Left renal pelvis (tissue), 4 donors: ENCODE data around the gene RABGAP1L. TPM values are rescaled to one million over a fixed set of nuclear protein-coding genes. Genes with fewer than 3 reads are reported as not detected.
A peak's percentile ranks its signal among the peaks of the same experiment; 100 is the strongest.
"Not testable (repeated sequence)": the region's sequence is repeated elsewhere in the genome, so short reads cannot be mapped to it uniquely, and the experiment has no call there.

Source experiments
- DNase-seq, 4 donors: peaks; one replicate each; pipeline ENCODE4 v3.0.0-alpha.2; 2013; ENCODE audit warnings: low read depth in 4 of 4, low spot score in 3 of 4
- polyA plus RNA-seq, 4 donors: library from polyadenylated mRNA; unstranded; fragments of 120-200 nt; gene quantifications; one replicate each; pipeline ENCODE4 v1.2.1, GENCODE V29; 2013; ENCODE audit not compliant: insufficient read length in 4 of 4

The RABGAP1L gene
- polyA plus RNA-seq, 4 donors: 23.9 to 32.5 (median 28.4) TPM

DNA sequence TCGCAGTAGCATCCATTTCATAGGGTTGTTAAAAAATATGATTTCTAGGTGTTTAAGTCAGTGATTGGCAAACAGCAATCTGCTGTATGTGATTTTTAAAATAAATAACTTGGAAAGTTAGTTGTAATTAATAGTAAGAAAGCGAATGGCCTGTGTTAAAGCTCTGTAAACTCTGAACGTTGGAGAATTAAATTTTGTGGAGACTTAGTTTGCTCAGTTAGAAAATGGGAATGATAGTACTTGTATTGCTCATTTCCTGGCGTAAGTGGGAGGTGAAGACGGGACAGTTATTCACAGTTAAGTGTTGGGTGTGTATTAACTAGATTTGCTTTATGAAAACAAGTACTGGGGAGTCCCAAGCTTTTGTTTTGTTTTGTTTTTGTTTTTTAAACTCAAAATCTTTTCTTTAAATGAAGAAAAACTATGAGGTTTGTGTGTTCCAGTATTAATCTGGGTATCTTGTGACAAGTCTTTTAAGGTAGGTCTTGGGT lies 841.4 kb downstream of the RABGAP1L start:
- DNase-seq: no peak

DNA sequence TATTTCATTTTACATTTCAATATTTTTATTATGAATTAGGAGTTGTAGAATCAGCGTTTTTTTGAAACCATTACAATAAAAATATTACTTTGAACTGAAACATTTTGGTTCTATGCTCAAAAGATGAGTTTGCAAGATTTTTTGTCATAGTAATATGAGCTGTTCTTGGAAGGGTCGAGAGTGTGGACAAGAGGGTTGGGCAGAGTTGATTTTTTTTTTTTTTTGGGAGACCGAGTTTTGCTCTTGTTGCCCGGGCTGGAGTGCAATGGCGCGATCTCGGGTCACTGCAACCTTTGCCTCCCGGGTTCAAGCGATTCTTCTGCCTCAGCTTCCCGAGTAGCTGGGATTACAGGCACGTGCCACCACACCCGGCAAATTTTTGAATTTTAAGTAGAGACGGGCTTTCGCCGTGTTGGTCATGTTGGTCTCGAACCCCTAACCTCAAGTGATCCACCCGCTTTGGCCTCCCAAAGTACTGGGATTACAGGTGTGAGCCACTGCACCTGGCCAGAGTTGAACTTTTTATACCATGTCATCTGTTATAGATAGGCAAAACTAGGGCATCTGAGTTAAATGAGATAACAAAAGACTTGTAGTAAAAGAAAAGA lies 843.7 kb downstream of the RABGAP1L start:
- DNase-seq: no peak

DNA sequence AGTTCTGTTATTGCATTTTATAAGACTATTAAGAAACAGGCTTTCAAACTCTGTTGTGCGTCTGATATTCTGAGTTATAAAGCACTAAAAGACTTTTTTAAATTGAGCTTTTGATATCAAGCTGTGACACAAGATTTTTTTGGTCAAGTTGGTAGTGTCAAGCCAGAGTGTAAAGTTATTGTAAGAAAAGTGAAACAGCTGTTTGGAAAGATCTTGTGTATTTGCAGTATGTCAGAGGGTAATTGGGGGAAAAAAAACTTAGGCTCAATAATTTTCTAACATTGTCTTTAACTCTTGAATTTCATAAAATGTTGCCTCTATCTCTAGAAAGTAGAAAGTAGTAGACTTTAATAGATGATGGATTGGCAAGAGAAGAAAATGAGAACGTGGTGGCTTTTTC lies 844.2 kb downstream of the RABGAP1L start:
- no peak for DNase-seq

DNA sequence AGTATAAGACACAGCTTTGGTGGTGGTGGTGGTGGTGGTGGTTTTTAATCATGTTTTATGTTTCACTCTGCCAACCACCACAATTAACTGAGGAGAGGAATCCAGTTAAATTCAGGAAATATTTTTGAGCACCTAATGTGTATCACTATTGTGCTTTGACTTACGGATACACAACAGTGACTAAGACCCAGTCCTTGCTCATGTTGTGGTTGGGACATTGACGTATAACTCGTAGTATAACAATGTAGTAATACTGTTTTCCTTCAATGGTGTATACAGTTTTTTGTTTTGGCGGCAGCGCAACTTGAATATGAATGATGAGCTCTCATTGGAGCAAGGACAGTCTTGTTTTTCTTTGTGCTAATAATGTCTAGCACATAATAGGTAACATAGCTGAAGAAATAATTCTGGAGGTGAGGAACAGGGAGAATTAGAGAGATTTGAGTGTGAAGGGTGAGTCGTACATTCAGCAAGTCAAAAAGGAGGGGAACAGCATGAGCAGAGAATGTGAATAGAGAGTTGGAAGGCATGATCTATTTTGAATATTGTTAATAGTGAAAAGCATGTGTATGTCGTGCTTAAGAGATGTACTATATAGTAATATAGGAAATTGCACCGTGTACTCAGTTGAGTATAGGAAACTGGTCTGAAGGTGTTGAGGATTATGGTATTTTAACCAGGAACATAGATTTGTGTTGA lies 845.9 kb downstream of the RABGAP1L start:
- no peak for DNase-seq

DNA sequence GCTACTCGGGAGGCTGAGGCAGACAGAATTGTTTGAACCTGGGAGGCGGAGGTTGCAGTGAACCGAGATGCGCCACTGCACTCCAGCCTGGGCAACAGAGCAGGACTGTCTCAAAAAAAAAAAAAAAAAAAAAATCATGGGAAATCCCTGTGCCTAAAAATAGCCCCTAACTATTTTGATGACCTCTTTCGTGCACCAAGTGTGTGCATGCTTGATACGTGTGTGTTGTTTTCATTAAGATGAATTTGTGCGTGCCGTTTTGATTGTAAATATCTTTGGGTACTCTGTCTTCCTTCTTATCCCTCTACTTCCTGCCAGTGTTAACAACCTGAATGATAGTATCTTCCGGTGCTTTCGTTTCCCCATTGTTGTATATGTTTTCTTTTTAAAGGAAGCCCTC lies 850.2 kb downstream of the RABGAP1L start:
- no peak for DNase-seq

DNA sequence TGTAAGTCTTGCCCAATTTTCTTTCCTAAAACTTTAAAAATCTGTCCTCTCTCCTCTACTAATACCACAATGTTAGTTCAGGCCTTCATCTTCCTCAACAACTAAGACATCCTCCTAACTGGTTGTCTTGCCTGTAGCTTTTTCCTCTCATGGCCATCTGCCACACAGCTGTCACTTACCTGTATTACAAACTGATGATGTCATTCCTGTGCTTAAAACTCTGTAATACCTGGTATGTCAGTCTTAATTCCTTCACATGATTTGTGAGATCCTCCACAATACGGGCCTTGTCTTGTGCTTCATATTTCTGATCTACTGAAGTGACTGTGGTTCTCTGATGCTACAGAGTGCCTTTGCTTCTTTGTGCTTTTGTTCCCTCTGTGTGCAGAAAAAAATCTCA lies 854.1 kb downstream of the RABGAP1L start:
- DNase-seq: no peak

DNA sequence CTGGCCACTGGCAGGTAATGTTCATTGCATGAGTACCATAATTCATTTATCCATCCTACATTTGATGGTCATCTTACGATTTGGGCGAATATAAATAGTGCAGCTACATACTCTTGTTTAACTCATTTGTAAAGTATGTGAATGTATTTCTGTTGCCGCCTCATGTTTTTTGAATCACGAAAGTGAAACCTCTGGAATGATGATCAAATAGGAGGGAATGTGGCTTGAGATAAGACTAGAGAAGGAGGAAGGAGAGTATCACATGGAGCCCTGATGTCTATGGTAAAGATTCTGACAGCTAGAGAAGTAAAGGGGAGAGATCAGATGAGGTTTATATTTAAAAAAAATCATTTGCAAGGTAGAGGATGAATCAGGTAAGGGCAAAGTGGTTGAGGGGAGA lies 855.9 kb downstream of the RABGAP1L start:
- DNase-seq: no peak

DNA sequence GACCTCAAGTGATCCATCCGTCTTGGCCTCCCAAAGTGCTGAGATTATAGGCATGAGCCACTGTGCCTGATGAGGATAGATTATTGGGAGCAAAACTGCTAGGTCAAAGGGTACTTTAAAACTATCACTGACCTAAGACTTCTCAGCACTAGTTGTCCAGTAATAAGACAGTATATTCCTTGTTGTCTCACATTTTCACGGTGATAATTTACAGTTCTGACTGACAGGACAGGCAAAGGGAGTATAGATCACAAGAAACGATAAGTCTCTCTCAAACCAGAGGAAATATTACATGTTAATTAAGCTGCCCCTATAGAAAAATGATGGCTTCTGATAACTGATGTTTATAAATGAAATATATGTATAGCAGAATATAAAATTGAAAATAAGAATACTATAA lies 860.2 kb downstream of the RABGAP1L start:
- DNase-seq: no peak

DNA sequence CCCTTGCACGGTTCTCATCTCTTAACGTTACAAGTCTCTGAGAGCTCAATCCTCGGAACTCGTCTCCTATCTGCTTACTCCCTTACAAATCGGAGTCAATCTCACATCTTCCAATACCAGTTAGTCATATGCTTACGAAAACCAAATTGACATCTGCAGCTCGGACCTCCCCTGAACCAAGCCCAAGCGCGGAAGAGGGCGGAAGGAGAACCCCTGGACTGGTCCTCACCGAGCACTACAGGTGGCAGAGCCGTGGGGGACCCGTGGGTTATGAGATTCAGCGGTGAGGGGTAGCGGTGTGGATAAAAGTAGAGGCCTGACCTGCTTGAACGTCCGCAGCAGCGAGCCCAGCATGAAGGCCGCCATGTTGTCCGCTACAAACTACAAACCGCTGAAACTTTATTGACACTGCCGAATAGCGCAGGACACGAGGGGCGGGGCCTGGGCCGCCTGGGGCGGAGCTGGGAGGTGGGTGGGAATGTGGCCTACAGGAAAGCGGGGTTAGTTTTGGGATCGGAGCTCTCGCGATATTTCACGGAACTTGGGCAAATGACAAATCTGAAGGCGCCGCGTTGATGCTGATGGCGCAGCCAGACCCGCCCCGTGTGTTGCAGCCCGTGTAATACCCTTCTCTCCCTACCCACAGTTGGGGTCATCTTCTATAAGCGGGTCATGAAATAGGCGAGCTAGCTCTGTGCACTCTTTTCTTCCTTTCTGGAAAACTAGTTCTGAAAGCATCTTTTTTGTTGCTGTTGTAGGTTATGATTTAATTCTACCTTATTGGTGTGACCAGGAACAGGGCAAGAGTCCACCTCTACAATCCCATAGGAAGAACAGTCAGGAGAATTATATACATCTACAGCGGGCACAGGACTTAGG lies 864.0 kb downstream of the RABGAP1L start, which contains the start of gene MRPS14:
Gene MRPS14 (minus strand): TSS at position 383 of the 879 bp plus-strand sequence. CDS start 17 bp downstream, at position 366.
- peak; percentile 96 to 98 (median 97) for DNase-seq

DNA sequence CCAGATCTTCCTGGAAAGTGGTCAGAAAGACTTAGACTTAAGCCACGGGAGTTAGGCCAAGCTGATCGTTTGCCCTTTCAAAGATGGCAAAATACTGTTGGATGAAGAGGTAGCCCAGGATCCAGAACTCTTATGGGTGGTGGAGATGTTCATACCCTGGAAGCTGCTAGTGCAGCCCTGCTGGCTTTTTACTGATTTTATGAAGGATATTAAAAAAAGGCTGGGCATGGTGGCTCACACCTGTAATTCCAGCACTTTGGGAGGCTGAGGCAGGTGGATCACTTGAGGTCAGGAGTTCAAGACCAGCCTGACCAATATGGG lies 864.6 kb downstream of the RABGAP1L start:
- DNase-seq: not testable (repeated sequence)

DNA sequence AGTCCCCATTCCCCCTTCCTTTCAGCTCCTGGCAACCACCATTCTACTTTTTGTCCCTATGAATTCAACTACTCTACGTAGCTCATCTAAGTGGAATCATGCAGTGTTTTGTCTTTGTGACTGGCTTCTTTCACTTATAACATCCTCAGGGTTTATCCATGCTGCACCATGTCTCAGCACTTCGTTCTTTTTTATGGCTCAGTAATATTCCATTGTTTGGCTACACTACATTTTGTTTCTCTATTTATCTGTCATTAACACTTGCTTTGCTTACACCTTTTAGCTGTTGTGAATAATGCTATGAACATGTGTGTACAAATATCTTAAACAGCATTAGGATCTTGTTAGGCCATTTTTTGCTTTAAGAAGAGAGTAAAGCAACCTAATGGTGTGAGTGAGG lies 865.5 kb downstream of the RABGAP1L start:
- DNase-seq: no peak

DNA sequence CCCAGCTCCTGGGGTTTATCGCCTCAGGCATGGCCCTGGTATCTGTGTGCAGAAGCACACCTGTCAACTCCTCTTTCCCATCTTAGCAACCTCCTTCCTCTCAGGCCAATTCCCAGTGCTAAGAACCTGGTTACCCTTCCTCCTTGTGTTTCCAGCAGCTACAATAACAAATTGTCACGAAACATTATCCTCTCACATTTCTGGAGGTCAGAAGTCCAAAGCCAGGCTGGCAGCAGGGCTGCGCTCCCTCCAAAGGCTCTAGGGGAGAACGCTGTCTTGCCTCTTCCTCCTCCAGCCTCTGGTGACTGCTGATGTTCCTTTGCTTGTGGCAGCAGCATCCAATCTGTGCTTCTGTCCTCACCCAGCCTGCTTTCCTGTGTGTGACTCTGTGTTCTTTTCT lies 874.6 kb downstream of the RABGAP1L start:
- DNase-seq: no peak

DNA sequence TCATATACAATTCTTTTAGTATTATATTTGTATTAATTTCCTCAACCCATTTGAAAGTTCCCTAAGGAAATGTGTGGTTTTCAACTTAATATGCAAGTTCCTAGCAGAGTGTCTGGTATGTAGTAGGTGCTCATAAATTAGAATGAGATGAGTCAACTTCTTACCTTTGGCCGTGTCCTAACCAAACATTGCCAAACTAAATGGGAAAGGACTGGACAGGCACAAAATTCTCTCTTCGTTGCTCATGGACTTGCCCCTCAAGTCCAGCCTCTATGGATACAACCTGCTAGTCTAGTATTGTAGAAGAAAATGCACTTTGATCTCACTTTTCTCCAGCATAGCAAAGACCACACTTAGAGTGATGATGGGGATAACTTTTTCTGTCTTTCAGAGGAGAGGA lies 875.5 kb downstream of the RABGAP1L start:
- DNase-seq: no peak

DNA sequence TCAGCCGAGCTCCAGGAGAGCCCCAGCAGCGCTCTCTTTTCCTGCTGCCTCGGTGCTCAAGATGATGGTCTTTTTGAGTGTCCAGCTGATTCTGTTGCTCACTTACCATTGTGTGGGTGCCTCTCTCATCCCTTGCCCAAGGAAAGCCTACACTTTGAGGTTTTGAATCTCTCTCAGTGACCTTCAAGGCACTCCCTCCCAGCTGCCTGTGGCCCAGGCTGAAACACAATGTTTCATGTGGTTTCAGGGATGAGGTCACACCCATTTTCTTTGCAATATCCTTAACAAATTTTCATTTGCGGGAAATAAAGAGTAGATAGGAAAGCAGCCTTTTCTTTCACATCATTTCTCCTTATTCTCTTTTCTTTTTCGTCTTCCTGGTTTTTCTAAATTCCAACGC lies 876.5 kb downstream of the RABGAP1L start:
- DNase-seq: no peak

DNA sequence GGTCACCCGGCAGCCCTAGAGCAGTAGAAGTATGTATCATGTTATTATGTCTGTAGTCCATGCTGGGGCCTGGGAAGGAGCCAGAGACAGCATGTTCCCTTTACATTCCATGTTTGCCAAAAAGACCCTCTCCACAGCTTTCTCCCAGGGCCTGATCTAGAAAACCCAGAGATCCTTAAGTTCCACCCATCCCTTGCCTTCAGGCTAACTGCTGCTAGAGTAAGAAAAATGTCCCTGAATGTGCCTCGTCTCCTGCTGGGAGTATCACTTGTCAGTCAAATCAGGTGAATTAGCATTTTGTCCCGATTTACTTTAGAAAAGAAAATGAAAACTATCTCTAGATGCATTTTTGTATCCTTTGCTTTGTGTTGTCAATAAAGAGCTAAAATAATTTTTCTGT lies 877.2 kb downstream of the RABGAP1L start:
- DNase-seq: no peak

DNA sequence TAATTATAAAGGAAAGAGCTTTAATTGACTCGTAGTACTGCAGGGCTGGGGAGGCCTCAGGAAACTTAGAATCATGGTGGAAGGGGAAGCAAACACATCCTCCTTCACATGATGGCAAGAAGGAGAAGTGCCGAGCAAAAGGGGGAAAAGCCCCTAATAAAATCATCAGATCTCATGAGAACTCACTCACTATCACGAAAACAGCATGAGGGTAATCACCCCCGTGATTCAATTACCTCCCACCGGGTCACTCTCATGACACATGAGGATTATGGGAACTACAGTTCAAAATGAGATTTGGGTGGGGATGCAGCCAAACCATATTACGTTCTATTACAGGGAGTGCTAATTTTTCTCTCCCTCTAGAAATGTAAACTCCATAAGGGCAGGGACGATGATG lies 878.1 kb downstream of the RABGAP1L start:
- no peak for DNase-seq

DNA sequence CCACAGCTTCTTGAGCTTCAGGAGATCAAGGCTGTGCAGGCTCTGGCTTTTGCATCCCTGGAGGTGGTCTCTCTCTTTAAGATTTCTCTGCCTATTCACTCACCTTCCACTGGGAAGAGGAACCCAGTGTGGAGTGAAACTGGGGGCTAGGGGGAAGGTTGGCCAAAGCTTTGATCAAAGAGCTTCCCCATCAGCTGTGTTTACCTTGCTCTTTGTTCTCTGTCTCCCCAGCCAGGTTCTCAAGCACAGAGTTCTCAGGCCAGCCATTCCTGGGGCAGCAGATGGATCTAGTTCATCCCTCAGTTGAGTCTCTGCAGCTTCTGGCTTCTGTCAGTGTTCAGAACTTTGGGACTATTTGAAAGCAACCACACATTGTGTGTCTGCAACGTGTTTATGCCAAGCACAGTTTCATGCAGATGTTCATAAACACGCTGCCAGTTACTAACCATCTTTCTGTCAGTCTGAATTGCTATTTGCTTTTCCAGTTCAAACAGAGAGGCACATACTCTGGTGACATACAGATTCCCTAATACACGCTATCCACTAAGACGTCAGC lies 881.1 kb downstream of the RABGAP1L start:
- no peak for DNase-seq

DNA sequence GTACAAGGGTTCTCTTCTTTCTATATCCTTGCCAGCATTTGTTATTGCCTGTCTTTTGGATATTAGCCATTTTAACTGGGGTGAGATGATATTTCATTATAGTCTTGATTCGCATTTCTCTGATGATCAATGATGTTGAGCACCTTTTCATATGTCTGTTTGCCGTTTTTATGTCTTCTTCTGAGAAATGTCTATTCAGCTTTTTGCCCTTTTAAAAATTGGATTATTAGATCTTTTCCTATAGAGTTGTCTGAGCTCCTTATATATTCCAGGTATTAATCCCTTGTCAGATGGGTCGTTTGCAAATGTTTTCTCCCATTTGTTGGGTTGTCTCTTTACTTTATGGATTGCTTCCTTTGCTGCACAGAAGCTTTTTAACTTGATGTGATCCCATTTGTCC lies 883.3 kb downstream of the RABGAP1L start:
- no peak for DNase-seq

DNA sequence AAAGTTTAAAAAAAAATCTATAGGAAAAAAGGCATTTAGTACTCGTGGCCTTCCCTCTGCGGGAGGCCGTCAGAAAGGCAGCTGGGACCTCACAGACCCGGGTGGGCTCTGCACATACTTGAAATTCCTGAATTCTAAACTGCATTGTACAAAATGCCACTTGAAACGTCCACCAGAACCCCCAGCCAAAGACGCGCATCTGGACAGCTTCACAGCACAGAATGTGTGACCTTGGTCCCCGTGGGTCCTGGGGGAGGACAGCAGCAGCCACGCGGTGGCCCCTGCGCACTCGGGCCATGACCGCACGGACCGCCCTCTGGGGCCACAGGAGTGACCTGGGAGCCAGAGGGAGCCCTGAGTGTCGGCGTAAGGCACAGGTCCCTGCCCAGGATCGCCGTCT lies 884.5 kb downstream of the RABGAP1L start:
- DNase-seq: no peak

DNA sequence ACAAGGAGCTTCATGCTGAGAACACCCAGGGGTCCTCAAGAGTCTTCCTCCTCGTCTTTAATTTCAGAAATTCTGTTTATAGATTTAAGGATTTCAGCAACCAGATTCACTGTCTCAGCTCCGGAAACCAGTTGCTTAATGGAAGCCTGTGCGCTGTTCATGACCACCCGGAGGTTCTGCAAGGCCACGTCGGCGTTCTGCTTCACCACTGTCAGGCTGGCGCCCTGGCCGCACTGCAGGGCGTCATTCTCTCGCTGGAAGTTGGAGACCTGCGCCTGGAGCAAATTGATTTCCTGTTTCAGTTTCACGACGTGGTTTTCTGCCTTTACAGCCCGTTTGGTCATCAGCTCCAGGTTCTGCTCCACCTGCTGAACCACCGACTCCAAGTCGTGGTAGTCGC lies 885.3 kb downstream of the RABGAP1L start:
- DNase-seq: not testable (repeated sequence)
